Esophagus squamous epithelium (tissue), 5 donors: ENCODE data around the gene UBE2D1. TPM values are rescaled to one million over a fixed set of nuclear protein-coding genes. Genes with fewer than 3 reads are reported as not detected.

Experiments
- DNase-seq: peaks from one replicate; lab custom pipeline; 2025; lab: John Stamatoyannopoulos, UW
- H3K27ac ChIP-seq, 4 donors: fragments of 200-600 bp; sonication (generic); one replicate each; pipeline ENCODE4 v1.5.1; 2016 to 2019; ENCODE audit warnings: mild to moderate bottlenecking in 1 of 4
- H3K27me3 ChIP-seq, 4 donors: fragments of 200-600 bp; sonication (generic); 1 replicate in 3 of 4; 2 replicates in 1 of 4; pipeline versions ENCODE4 v1.5.1 to v1.6.0; 2017 to 2021; ENCODE audit warnings: antibody characterized with exemption in 1 of 4
- H3K36me3 ChIP-seq, 3 donors: fragments of 200-600 bp; sonication (generic); one replicate each; pipeline ENCODE4 v1.5.1; 2016 to 2019
- H3K4me1 ChIP-seq, 3 donors: fragments of 200-600 bp; sonication (generic); one replicate each; pipeline ENCODE4 v1.5.1; 2017 to 2019
- H3K4me3 ChIP-seq, 4 donors: fragments of 200-600 bp; sonication (generic); 1 replicate in 3 of 4; 2 replicates in 1 of 4; pipeline ENCODE4 v1.5.1; 2016 to 2019; ENCODE audit warnings: mild to moderate bottlenecking in 2 of 4, moderate library complexity in 1 of 4
- H3K9me3 ChIP-seq, 3 donors: fragments of 200-600 bp; sonication (generic); one replicate each; pipeline ENCODE4 v1.5.1; 2016 to 2019
- CTCF ChIP-seq, 6 experiments: fragments of 450-650 bp in 4 of 6; fragments of 200-600 bp in 2 of 6; sonication (generic) in 2 of 6; IDR thresholded peaks; one replicate each; pipeline ENCODE4 v1.5.1; 2016 to 2019; ENCODE audit warnings: antibody characterized with exemption in 6 of 6, mild to moderate bottlenecking in 4 of 6, moderate library complexity in 4 of 6
- POLR2A ChIP-seq, 4 donors: fragments of 450-650 bp; IDR thresholded peaks; one replicate each; pipeline ENCODE4 v1.6.1; 2017; ENCODE audit warnings: antibody characterized with exemption in 4 of 4, mild to moderate bottlenecking in 4 of 4, moderate library complexity in 3 of 4
- WGBS, 2 donors: methylation state at CpG; one replicate each; pipeline ENCODE4 v1.1.5; 2018; 5-methylcytosine and 5-hydroxymethylcytosine counted together
- intact Hi-C: fragments of 100-400 bp; cut with DNase I; formaldehyde crosslinking; loops from one replicate; pipeline ENCODE4 v1.15.0; 2022
- total RNA-seq, 4 donors: library from RNA; depleted of rRNA; stranded (reverse); fragments of >200 nt; gene quantifications; one replicate each; pipeline ENCODE4 v1.1.0, GENCODE V29; 2016
- donor health status: DM: yes; HTN: yes; CAD: no.

The UBE2D1 gene
- total RNA-seq, 4 donors from 2014 or later = 12.2 to 14.9 (median 13.9) TPM

GRCh38 chr10:58361353-58361752, 26.5 kb downstream of the UBE2D1 start:
- Histone ChIP-seq H3K4me1 (peaks cover 0 to 12% (median 2%) of the 10 kb centered on the region in 3 donors), H3K27me3 (no peaks in the 10 kb centered on the region), H3K36me3 (peaks cover 0 to 36% (median 0%) of the 10 kb centered on the region in 3 donors), H3K9me3 (no peaks in the 10 kb centered on the region), H3K27ac (no peak overlapping the region), H3K4me3 (no peak overlapping the region)
- DNase-seq = no peak
- 97 to 100% methylated on average over 2 of the region's 2 CpGs for WGBS, 2 donors
- TF ChIP-seq POLR2A (IDR thresholded peaks at IDR 0.05) = no peak
- no peak for TF ChIP-seq CTCF (IDR thresholded peaks at IDR 0.05)
- intact Hi-C loops = no loop called here

DNA sequence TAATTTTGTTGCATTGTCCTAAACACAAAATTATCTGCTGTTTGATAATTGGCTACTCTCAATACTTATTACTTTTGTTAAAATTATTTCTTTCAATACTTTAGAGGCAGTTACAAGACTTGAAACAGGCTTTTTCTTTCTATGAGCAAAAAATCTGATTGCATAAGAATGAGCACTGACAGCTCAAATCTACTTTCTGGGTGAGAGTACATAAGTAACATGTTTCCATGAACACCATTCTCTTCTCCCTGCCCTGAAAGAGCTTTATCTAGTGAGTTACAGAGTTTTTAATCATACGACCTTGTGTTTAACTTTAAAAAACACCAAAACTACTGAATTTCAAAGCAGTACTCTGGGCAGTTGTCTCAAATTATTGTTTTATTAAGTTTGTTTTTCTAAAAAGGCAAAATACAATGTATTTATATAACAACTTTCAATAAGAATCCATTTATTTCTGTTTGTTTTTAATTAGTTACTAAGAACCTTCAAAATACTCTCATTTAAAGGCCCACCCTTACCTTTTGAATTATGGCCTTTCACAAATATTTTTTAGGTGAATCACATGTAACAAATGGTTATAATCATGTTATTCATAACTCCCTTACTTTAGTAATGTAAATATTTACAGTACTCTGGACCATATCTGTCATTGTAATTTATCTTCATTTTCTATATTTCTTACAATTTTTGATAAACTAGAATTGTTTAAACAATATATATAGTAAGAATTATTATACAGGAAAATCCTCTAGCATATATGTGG, 27.4 kb downstream of the UBE2D1 start:
- Histone ChIP-seq H3K4me1 (peaks cover 0 to 12% (median 2%) of the 10 kb centered on the region in 3 donors), H3K27me3 (no peaks in the 10 kb centered on the region), H3K4me3 (no peak overlapping the region), H3K36me3 (peaks cover 0 to 36% (median 0%) of the 10 kb centered on the region in 3 donors), H3K27ac (no peak overlapping the region), H3K9me3 (no peaks in the 10 kb centered on the region)
- intact Hi-C loops = no loop called here
- no peak for DNase-seq
- TF ChIP-seq CTCF (IDR thresholded peaks at IDR 0.05) (no peak), POLR2A (IDR thresholded peaks at IDR 0.05) (no peak)
- 81 to 94% methylated on average over 1 of the region's 1 CpG for WGBS, 2 donors

- Histone ChIP-seq H3K27ac (no peak overlapping the region), H3K36me3 (peaks cover 0 to 37% (median 0%) of the 10 kb centered on the region in 3 donors), H3K27me3 (no peaks in the 10 kb centered on the region), H3K4me3 (no peak overlapping the region), H3K9me3 (no peaks in the 10 kb centered on the region), H3K4me1 (no peaks in the 10 kb centered on the region)
- WGBS, 2 donors = 81 to 83% methylated on average over 3 of the region's 3 CpGs
- intact Hi-C loops = no loop called here
- DNase-seq = no peak
- TF ChIP-seq CTCF (IDR thresholded peaks at IDR 0.05) = no peak
- no peak for TF ChIP-seq POLR2A (IDR thresholded peaks at IDR 0.05)
These were observed 32.3 kb downstream of the UBE2D1 start for GRCh38 chr10:58367069-58367468.

GRCh38 chr10:58371473-58371872, 36.7 kb downstream of the UBE2D1 start:
- Histone ChIP-seq H3K4me1 (no peaks in the 10 kb centered on the region), H3K36me3 (peaks cover 0 to 8% (median 0%) of the 10 kb centered on the region in 3 donors), H3K9me3 (no peaks in the 10 kb centered on the region), H3K4me3 (no peak overlapping the region), H3K27me3 (no peaks in the 10 kb centered on the region), H3K27ac (no peak overlapping the region)
- no peak for DNase-seq
- intact Hi-C loops = no loop called here
- no peak for TF ChIP-seq POLR2A (IDR thresholded peaks at IDR 0.05)
- no peak for TF ChIP-seq CTCF (IDR thresholded peaks at IDR 0.05)

DNA sequence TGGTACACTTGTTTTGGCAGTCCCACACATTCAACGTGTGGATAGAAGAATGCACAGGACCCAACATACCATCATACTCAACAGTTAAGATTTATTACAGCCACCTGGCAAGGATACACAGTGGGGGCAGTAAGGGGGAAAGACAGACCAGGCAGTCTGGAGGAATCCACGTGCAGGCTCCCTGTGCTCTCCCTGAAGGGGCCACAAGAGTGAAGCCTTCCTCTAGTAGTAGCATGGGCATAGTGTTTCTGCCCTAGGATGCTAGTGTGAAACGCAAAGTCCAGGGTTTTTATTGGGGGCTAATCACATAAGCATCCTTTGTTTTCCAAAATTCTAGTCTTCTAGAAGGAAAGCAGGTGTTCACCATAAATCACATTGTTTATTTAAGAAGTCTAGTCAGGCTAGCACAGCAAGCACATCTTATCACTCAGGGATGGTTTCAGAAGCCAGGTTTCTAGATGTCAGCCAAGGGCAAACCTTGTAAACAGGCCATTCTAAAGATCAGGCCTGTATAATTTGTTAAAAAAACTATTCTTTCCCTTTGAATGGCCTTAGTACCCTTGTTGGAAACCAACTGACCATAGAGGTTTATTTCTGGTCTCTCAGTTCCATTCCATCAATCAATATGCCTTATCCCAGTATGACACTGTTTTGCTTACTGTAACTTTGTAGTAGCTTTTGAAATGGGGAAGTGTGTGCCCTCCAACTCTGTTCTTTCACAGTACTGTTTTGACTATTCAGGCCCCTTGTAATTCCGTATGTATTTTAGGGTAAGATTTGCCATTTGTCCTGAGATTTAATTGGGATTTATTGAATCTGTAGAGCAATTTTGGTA, 38.0 kb downstream of the UBE2D1 start:
- DNase-seq = no peak
- Histone ChIP-seq H3K27me3 (no peaks in the 10 kb centered on the region), H3K4me1 (no peaks in the 10 kb centered on the region), H3K4me3 (no peak overlapping the region), H3K9me3 (no peaks in the 10 kb centered on the region), H3K27ac (no peak overlapping the region), H3K36me3 (peaks cover 0 to 8% (median 0%) of the 10 kb centered on the region in 3 donors)
- 72 to 76% methylated on average over 3 to 4 of the region's 4 CpGs for WGBS, 2 donors
- intact Hi-C loops = no loop called here
- TF ChIP-seq CTCF (IDR thresholded peaks at IDR 0.05) = no peak
- TF ChIP-seq POLR2A (IDR thresholded peaks at IDR 0.05) = no peak
